Fibroblast of skin of left biceps (primary cell): ENCODE measurements around the gene PPT1.

Experiments used
- DNase-seq, 2 experiments: peaks; one replicate each; pipeline ENCODE4 v3.0.0-alpha.2; 2013; ENCODE audit warnings: low read depth in 2 of 2

Gene PPT1

DNA sequence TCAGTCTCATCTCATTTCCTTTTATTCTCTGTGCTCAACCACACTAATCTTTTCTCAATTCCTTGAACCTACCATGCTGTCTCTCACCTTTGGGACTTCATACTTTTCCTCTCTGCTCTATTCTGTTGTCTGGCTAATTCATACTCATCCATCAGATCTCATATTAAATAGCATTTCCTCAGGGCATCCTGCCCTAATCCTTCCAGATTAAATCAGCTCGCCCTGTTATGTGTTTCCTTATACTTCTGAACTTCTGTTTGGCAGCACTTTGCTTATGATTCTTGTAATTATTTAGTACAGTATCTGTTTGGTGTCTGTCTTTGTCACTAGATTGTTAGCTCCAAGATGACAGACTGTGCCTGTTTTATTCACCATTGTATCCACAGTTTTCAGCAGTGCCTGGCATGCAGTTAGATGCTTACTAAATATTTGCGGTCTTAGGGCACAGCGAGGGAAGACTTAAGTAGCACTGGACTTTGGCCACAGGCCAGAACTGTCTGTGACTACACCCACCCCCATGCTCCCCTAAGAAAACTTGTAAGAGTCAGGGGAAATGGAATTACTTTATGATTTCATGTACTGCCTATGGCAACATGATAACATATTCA lies 66.4 kb downstream of the PPT1 start:
- DNase-seq: no peak

DNA sequence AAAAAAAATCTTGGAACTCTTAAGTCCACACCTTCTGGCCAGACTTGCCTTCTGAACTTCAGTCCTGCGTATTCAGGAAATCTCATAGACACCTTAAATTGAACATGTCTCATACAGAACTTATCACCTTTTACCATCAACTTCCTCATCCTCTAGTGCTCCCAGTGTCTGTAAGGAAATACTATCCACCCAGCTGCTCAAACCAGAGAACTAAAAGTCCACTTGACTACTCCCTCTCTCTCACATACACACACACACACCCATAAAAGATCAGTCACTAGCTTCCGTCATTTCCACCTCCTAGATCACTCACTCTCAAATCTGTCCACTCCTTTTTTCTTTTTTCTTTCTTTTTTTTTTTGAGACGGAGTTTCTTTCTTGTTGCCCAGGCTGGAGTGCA lies 67.4 kb downstream of the PPT1 start:
- DNase-seq: no peak

GRCh38 chr1:40027647-40028046 lies 69.4 kb downstream of the PPT1 start:
- no peak for DNase-seq

- no peak for DNase-seq
Measured at GRCh38 chr1:40024671-40025070, 72.4 kb downstream of the PPT1 start.

- DNase-seq: no peak
Measured at GRCh38 chr1:40023379-40023944, 73.6 kb downstream of the PPT1 start.
